GM23248 (cell line): ENCODE results near the gene STMN1. TPM values are rescaled to one million over a fixed set of nuclear protein-coding genes. Genes with fewer than 3 reads are reported as not detected.

Experiments
- DNase-seq: peaks from one replicate; pipeline ENCODE4 v3.0.0-alpha.2; 2015
- H2AFZ ChIP-seq: fragments of 200-600 bp; sonication (generic); 2 replicates; pipeline ENCODE4 v1.6.1; 2016; ENCODE audit warnings: antibody characterized with exemption
- H3F3A ChIP-seq: fragments of 200-600 bp; sonication (generic); 2 replicates; pipeline ENCODE4 v1.6.1; 2016; ENCODE audit warnings: mild to moderate bottlenecking, antibody characterized with exemption, mixed run types; ENCODE audit not compliant: insufficient read depth
- H3K27ac ChIP-seq: fragments of 200-600 bp; sonication (generic); 2 replicates; pipeline ENCODE4 v1.5.1; 2016; ENCODE audit warnings: mild to moderate bottlenecking
- H3K27me3 ChIP-seq: fragments of 200-600 bp; sonication (generic); replicated peaks from 2 replicates; pipeline ENCODE4 v1.6.1; 2016; ENCODE audit warnings: mild to moderate bottlenecking; ENCODE audit not compliant: insufficient read depth
- H3K36me3 ChIP-seq: fragments of 200-600 bp; sonication (generic); 2 replicates; pipeline ENCODE4 v1.6.1; 2016; ENCODE audit warnings: low read depth, mild to moderate bottlenecking
- H3K4me1 ChIP-seq: fragments of 200-600 bp; sonication (generic); 2 replicates; pipeline ENCODE4 v1.6.1; 2016; ENCODE audit warnings: mild to moderate bottlenecking; ENCODE audit not compliant: insufficient read depth
- H3K4me2 ChIP-seq: fragments of 200-600 bp; sonication (generic); one replicate; pipeline ENCODE4 v1.6.1; 2016; ENCODE audit warnings: mild to moderate bottlenecking; ENCODE audit not compliant: unreplicated experiment
- H3K4me3 ChIP-seq: fragments of 200-600 bp; sonication (generic); 2 replicates; pipeline ENCODE4 v1.5.1; 2016; ENCODE audit warnings: mild to moderate bottlenecking
- H3K79me2 ChIP-seq: fragments of 200-600 bp; sonication (generic); 2 replicates; pipeline ENCODE4 v1.6.1; 2016; ENCODE audit warnings: mild to moderate bottlenecking; ENCODE audit not compliant: insufficient read depth
- H3K9ac ChIP-seq: fragments of 200-600 bp; sonication (generic); 2 replicates; pipeline ENCODE4 v1.6.1; 2016; ENCODE audit warnings: mild to moderate bottlenecking
- H3K9me2 ChIP-seq: fragments of 200-600 bp; sonication (generic); 2 replicates; pipeline ENCODE4 v1.6.1; 2016; ENCODE audit warnings: mixed run types, mild to moderate bottlenecking, moderate library complexity; ENCODE audit not compliant: insufficient read depth
- H3K9me3 ChIP-seq: fragments of 200-600 bp; sonication (generic); one replicate; pipeline ENCODE4 v1.6.1; 2017; ENCODE audit warnings: low read depth
- H4K20me1 ChIP-seq: fragments of 200-600 bp; sonication (generic); 2 replicates; pipeline ENCODE4 v1.6.0; 2016; ENCODE audit not compliant: insufficient read depth
- EZH2 ChIP-seq: fragments of 200-600 bp; sonication (generic); IDR thresholded peaks from 2 replicates; pipeline ENCODE4 v1.6.1; 2018; ENCODE audit warnings: antibody characterized with exemption, mild to moderate bottlenecking; ENCODE audit not compliant: insufficient read depth, poor library complexity, severe bottlenecking
- EZH2phosphoT487 ChIP-seq: fragments of 200-600 bp; sonication (generic); IDR thresholded peaks from 2 replicates; pipeline ENCODE4 v1.6.1; 2018; ENCODE audit warnings: antibody characterized with exemption, moderate library complexity, mild to moderate bottlenecking, low read depth; ENCODE audit not compliant: insufficient read depth
- WGBS, 2 experiments: methylation state at CpG; one replicate each; pipeline ENCODE4 v1.1.6; 2015 to 2017; ENCODE audit warnings: low lambda C conversion rate in 2 of 2, low coverage in 1 of 2; ENCODE audit errors: missing lambda C conversion rate in 2 of 2; 5-methylcytosine and 5-hydroxymethylcytosine counted together
- in situ Hi-C: fragments of 300-500 bp; cut with MboI; formaldehyde crosslinking; loops from 2 replicates; pipeline ENCODE4 v1.15.0; 2020
- polyA plus RNA-seq: library from polyadenylated mRNA; unstranded; fragments of >200 nt; fragmentation: Nextera tagmentation; extraction: Ambion mirVana; gene quantifications from 2 replicates; pipeline ENCODE4 v1.2.1, GENCODE V29; 2016
- total RNA-seq: library from RNA; depleted of rRNA; stranded (reverse); fragments of >200 nt; shearing (Covaris generic); gene quantifications from 2 replicates; pipeline ENCODE4 v1.2.3, GENCODE V29; 2014

The STMN1 gene
- total and polyA plus RNA-seq, 2 experiments from 2014 or later: 45.2 to 301 TPM

DNA sequence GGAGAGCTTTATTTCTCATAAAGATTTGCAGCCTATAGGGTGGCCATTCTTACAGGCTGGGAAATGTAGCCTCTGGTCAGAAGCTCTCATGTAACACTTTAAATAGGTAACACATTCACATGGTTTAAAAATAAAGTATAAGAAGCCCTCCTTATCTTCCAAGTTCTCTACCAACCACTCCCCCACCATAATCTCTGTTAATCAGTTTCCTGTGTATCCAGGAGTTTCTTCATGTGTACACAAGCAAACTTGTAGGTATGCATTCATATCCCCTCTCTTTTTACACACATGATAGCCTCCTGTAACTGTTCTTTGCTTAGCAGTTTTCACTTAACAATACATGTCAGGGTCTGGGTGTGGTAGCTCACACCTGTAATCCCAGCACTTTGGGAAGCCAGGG, 4.9 kb upstream of the STMN1 start:
- no peaks in the 10 kb centered on the region for H3K9me3 ChIP-seq
- H3K9ac ChIP-seq: no peak overlapping the region
- no peak overlapping the region for H3K27ac ChIP-seq
- TF ChIP-seq EZH2phosphoT487 (no peak), EZH2 (no peak)
- peaks cover 33% of the 10 kb centered on the region for H3F3A ChIP-seq
- in situ Hi-C loops: no loop called here
- no peak overlapping the region for H3K4me3 ChIP-seq
- no peak overlapping the region for H3K4me2 ChIP-seq
- no peak for DNase-seq
- H3K9me2 ChIP-seq: no peaks in the 10 kb centered on the region
- H3K36me3 ChIP-seq: no peaks in the 10 kb centered on the region
- H3K4me1 ChIP-seq: peaks cover 20% of the 10 kb centered on the region
- H4K20me1 ChIP-seq: no peaks in the 10 kb centered on the region
- H3K79me2 ChIP-seq: no peaks in the 10 kb centered on the region
- no peaks in the 10 kb centered on the region for H3K27me3 ChIP-seq
- H2AFZ ChIP-seq: no peak overlapping the region

DNA sequence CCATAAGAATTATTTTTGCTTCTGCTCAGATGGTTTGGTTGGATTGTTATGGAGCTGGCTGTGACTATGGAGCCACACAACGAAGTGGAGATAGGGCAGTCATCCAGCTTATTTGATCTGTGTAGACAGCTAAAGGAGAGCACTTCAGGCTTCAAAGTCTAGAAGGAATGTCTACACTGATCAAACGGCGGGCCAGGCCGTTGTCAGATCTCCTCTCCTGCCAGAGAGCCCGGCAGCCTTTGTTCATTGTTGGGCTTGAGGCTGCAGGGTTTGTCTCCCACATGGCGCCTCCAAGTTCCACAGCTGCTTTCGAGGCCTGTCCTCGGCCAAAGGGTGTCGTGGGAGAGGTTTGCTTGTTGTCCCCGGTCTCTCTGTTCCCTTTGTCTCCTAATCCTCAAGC, 2.8 kb upstream of the STMN1 start:
- Histone ChIP-seq H3F3A (peaks cover 41% of the 10 kb centered on the region), H3K4me1 (peaks cover 22% of the 10 kb centered on the region), H3K4me2 (no peak overlapping the region), H4K20me1 (no peaks in the 10 kb centered on the region), H3K4me3 (no peak overlapping the region), H3K79me2 (peaks cover 8% of the 10 kb centered on the region), H3K27me3 (no peaks in the 10 kb centered on the region), H3K36me3 (no peaks in the 10 kb centered on the region), H3K9ac (no peak overlapping the region), H3K9me2 (no peaks in the 10 kb centered on the region), H2AFZ (no peak overlapping the region), H3K27ac (no peak overlapping the region), H3K9me3 (no peaks in the 10 kb centered on the region)
- no peak for DNase-seq
- WGBS, 2 experiments: 30 to 33% methylated on average over 10 of the region's 10 CpGs
- in situ Hi-C loops: no loop called here
- no peak for TF ChIP-seq EZH2
- no peak for TF ChIP-seq EZH2phosphoT487

DNA sequence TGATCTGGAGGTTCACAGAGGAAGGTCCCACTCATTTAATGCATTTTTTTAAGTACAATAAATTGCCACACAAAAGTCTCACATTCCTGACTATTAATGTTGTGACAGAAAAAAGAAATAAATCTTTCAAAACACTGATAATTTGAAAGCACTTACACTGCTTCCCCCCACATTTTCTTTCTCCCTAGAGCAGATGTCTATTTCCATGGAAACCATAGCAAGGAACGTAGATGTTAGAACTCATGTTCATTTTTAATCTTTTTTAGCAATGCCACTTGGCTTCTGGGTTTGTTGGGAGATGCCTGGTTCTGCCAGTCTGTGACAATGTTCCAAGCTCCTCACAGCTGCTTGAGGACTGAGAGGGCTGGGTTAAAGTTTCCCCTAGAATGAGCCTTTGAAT, 1.9 kb upstream of the STMN1 start:
- Histone ChIP-seq H3K4me2 (no peak overlapping the region), H3F3A (peaks cover 50% of the 10 kb centered on the region), H3K79me2 (peaks cover 17% of the 10 kb centered on the region), H3K9me2 (no peaks in the 10 kb centered on the region), H3K36me3 (no peaks in the 10 kb centered on the region), H3K9me3 (no peaks in the 10 kb centered on the region), H3K27me3 (no peaks in the 10 kb centered on the region), H3K4me3 (no peak overlapping the region), H3K27ac (no peak overlapping the region), H3K4me1 (peaks cover 25% of the 10 kb centered on the region), H2AFZ (no peak overlapping the region), H3K9ac (no peak overlapping the region), H4K20me1 (no peaks in the 10 kb centered on the region)
- WGBS, 2 experiments: 90 to 98% methylated on average over 1 of the region's 1 CpG
- TF ChIP-seq EZH2: no peak
- TF ChIP-seq EZH2phosphoT487: no peak
- DNase-seq: no peak
- in situ Hi-C loops: no loop called here

DNA sequence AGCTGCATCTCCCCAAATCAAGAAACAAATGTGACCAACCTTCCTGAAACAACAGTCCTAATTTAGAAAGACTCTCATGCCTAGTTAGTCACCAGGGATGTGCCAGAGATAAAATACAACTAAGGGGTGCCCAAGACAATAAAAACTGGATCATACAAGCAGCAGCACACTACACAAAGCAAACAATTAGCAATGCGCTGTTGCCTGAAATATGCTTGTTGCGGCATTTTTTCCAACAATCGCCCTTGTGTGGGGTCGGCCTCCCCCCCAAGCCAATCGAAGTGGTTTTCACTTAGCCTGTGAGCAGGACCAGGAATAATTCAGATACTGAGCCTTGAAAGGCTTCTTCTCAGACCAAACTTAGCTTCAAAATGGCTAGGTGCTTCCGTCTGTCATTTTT, 1.4 kb upstream of the STMN1 start:
- Histone ChIP-seq H3K4me2 (no peak overlapping the region), H3K9ac (no peak overlapping the region), H3F3A (peaks cover 47% of the 10 kb centered on the region), H3K9me2 (no peaks in the 10 kb centered on the region), H3K4me3 (no peak overlapping the region), H3K27ac (no peak overlapping the region), H3K9me3 (no peaks in the 10 kb centered on the region), H3K4me1 (peaks cover 21% of the 10 kb centered on the region), H3K27me3 (no peaks in the 10 kb centered on the region), H3K79me2 (peaks cover 23% of the 10 kb centered on the region), H2AFZ (no peak overlapping the region), H4K20me1 (no peaks in the 10 kb centered on the region), H3K36me3 (no peaks in the 10 kb centered on the region)
- in situ Hi-C loops: no loop called here
- WGBS, 2 experiments: 93% methylated on average over 6 of the region's 6 CpGs
- TF ChIP-seq EZH2 (no peak), EZH2phosphoT487 (no peak)
- DNase-seq: no peak

DNA sequence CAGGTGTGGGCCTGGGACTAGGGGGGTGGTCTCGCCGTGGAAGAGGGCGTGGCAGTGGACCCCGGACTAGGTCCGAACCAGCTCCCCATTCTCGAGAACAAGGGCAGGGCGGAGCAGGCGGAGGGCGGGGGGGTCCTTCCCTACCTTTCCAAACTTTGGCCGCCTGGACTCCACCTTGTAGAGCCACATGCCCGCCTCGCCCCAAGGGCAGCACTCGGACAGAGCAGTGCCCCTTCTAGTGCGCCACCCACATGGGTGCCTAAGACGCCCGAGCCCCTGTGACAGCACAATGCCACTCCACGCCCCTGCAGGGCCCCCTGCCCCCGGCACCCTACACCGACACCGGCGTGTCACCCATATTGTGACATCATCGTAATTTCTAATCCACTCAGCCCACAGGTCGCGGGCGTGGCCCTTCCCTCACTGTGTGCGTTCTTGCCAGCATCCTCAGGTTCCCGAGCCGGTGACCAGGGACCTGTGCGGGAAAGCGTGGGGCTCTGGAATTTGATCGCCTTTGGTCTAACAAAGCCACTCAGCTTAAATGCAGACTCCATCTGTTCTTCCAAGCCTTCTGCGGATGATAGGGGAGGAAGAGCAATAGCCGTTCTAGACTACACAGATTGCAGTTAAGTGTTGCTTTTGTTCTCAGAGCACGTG, 553 bp upstream of the STMN1 start:
- WGBS, 2 experiments: 21 to 30% methylated on average over 19 to 34 of the region's 34 CpGs
- Histone ChIP-seq H3K4me1 (peaks cover 14% of the 10 kb centered on the region), H3K9ac (no peak overlapping the region), H3K9me2 (no peaks in the 10 kb centered on the region), H4K20me1 (no peaks in the 10 kb centered on the region), H3K36me3 (no peaks in the 10 kb centered on the region), H3K4me3 (peak overlapping the region; percentile 87), H3K27me3 (no peaks in the 10 kb centered on the region), H3K9me3 (no peaks in the 10 kb centered on the region), H3F3A (peaks cover 39% of the 10 kb centered on the region), H2AFZ (peak overlapping the region; percentile 94), H3K27ac (no peak overlapping the region), H3K4me2 (peak overlapping the region; percentile 77), H3K79me2 (peaks cover 30% of the 10 kb centered on the region)
- no peak for DNase-seq
- TF ChIP-seq EZH2phosphoT487 (no peak), EZH2 (no peak)
- in situ Hi-C loops: no loop called here
